Measurements from ENCODE around the gene RHOXF2B. TPM values are rescaled to one million over a fixed set of nuclear protein-coding genes. Genes with fewer than 3 reads are reported as not detected.

The RHOXF2B gene
- total and polyA plus RNA-seq, 2 experiments from 2014 or later: not detected

DNA sequence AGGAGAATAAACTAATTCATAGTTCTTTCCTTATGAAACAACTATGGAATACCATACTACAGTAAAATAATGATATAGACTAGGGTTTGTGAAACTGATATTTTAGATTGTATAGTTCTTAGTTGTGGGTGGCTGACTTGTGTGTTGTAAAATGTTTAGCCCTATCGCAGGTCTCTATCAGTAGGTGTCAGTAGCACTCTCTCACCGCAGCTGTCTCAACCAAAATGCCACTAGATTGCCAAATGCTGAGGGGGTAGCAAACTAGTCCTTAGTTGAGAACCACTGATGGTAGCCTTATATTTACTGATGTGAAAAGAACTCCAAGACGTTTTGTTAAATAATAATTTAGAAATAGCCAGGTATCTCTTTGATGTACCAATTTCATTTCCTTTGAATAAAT lies 48.1 kb downstream of the RHOXF2B start:
- Histone ChIP-seq H2AFZ (no peak overlapping the region), H3F3A (replicated peaks; ENCODE audit: low read depth) (no peaks in the 10 kb centered on the region), H3K4me2 (no peak overlapping the region), H3K79me2 (replicated peaks; ENCODE audit: insufficient read depth) (no peaks in the 10 kb centered on the region), H3K36me3 (ENCODE audit: insufficient read depth) (no peaks in the 10 kb centered on the region), H4K20me1 (replicated peaks; ENCODE audit: insufficient read depth) (no peaks in the 10 kb centered on the region), H3K27me3 (ENCODE audit: insufficient read depth) (no peaks in the 10 kb centered on the region), H3K4me1 (ENCODE audit: insufficient read depth) (no peaks in the 10 kb centered on the region), H3K27ac (ENCODE audit: low read depth) (no peak overlapping the region), H3K4me3 (no peak overlapping the region), H3K9me2 (ENCODE audit: insufficient read depth) (no peaks in the 10 kb centered on the region)
- TF ChIP-seq, protein P1, sequence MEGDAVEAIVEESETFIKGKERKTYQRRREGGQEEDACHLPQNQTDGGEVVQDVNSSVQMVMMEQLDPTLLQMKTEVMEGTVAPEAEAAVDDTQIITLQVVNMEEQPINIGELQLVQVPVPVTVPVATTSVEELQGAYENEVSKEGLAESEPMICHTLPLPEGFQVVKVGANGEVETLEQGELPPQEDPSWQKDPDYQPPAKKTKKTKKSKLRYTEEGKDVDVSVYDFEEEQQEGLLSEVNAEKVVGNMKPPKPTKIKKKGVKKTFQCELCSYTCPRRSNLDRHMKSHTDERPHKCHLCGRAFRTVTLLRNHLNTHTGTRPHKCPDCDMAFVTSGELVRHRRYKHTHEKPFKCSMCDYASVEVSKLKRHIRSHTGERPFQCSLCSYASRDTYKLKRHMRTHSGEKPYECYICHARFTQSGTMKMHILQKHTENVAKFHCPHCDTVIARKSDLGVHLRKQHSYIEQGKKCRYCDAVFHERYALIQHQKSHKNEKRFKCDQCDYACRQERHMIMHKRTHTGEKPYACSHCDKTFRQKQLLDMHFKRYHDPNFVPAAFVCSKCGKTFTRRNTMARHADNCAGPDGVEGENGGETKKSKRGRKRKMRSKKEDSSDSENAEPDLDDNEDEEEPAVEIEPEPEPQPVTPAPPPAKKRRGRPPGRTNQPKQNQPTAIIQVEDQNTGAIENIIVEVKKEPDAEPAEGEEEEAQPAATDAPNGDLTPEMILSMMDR (conservative IDR thresholded peaks at IDR 0.05; ENCODE audit: low read depth in 2 of 2): peak; percentile 28 to 61; a peak in 3 of 4 replicates
- TF ChIP-seq ZNF462 (CRISPR knock-in tag; IDR thresholded peaks at IDR 0.05): no peak
- DNase-seq (ENCODE audit: low spot score) (peak; percentile 17), ATAC-seq (no peak)
- peaks cover 3% of the 10 kb centered on the region; the same call in 1 of the 3 replicates for H3K4me1 Mint-ChIP-seq
- H3K27ac Mint-ChIP-seq: no peak overlapping the region
- H3K4me3 Mint-ChIP-seq: no peak overlapping the region
- peaks cover 10% of the 10 kb centered on the region for H3K27me3 Mint-ChIP-seq (ENCODE audit: insufficient read depth, low read depth, poor library complexity)
- peaks cover 8% of the 10 kb centered on the region; the same call in 1 of the 3 replicates for H3K9me3 Mint-ChIP-seq
- peaks cover 4% of the 10 kb centered on the region; the same call in 1 of the 3 replicates for H3K36me3 Mint-ChIP-seq (ENCODE audit: low read depth)

DNA sequence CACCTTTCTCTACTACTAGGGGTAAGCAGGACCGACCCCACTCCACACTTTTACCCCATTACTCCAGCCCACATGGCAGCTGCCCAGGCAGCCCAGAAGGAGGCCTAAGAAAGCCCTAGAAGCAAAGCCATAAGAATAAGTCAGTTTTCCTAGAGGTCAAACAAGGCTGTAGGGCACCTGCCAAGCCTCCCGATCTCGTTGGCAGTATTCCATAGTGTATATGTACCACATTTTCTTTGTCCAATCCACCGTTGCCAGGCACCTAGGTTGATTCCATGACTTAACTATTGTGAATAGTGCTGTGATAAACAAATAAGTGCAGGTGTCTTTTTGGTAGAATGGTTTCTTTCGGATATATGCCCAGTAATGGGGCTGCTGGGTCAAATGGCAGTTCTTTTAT lies 54.2 kb downstream of the RHOXF2B start:
- ATAC-seq: no peak
- Histone ChIP-seq H3K4me1 (ENCODE audit: insufficient read depth) (no peaks in the 10 kb centered on the region), H4K20me1 (replicated peaks; ENCODE audit: insufficient read depth) (no peaks in the 10 kb centered on the region), H3K9me2 (ENCODE audit: insufficient read depth) (no peaks in the 10 kb centered on the region), H3K27me3 (ENCODE audit: insufficient read depth) (peaks cover 17% of the 10 kb centered on the region), H3K36me3 (ENCODE audit: insufficient read depth) (no peaks in the 10 kb centered on the region), H3K27ac (ENCODE audit: low read depth) (no peak overlapping the region), H3K79me2 (replicated peaks; ENCODE audit: insufficient read depth) (no peaks in the 10 kb centered on the region), H3F3A (replicated peaks; ENCODE audit: low read depth) (no peaks in the 10 kb centered on the region), H3K4me2 (no peak overlapping the region), H2AFZ (no peak overlapping the region), H3K4me3 (no peak overlapping the region)
- H3K4me3 Mint-ChIP-seq: no peak overlapping the region
- H3K27me3 Mint-ChIP-seq (ENCODE audit: insufficient read depth, low read depth, poor library complexity): peaks cover 9% of the 10 kb centered on the region
- peaks cover 4% of the 10 kb centered on the region; the same call in 1 of the 3 replicates for H3K9me3 Mint-ChIP-seq
- no peaks in the 10 kb centered on the region for H3K4me1 Mint-ChIP-seq
- no peaks in the 10 kb centered on the region for H3K36me3 Mint-ChIP-seq (ENCODE audit: low read depth)
- H3K27ac Mint-ChIP-seq: no peak overlapping the region
- DNase-seq (ENCODE audit: low spot score): no peak
- no peak for TF ChIP-seq ZNF462 (CRISPR knock-in tag; IDR thresholded peaks at IDR 0.05)
- TF ChIP-seq POLR2AphosphoS5 (IDR thresholded peaks at IDR 0.05; ENCODE audit: low read depth): no peak
- TF ChIP-seq STAT1 (IDR thresholded peaks at IDR 0.05; ENCODE audit: unreplicated experiment): no peak

Measured in GM23338 (cell line).